Vagina (tissue), 2 donors: ENCODE measurements around the gene LRRN2. TPM values are rescaled to one million over a fixed set of nuclear protein-coding genes. Genes with fewer than 3 reads are reported as not detected.

Source experiments
- DNase-seq, 2 donors: peaks; one replicate each; pipeline ENCODE4 v3.0.0-alpha.2; 2017; ENCODE audit errors: extremely low spot score in 2 of 2
- H3K27ac ChIP-seq: fragments of 200-600 bp; sonication (generic); one replicate; pipeline ENCODE4 v1.5.1; 2019
- H3K27me3 ChIP-seq: fragments of 200-600 bp; sonication (generic); one replicate; pipeline ENCODE4 v1.5.1; 2019
- H3K36me3 ChIP-seq, 2 donors: fragments of 200-600 bp; sonication (generic); one replicate each; pipeline ENCODE4 v1.5.1; 2017 to 2019
- H3K4me1 ChIP-seq: fragments of 200-600 bp; sonication (generic); one replicate; pipeline ENCODE4 v1.5.1; 2019
- H3K4me3 ChIP-seq, 2 donors: fragments of 200-600 bp; sonication (generic); 1 replicate in 1 of 2; 2 replicates in 1 of 2; pipeline ENCODE4 v1.5.1; 2016 to 2019
- H3K9me3 ChIP-seq: fragments of 200-600 bp; sonication (generic); one replicate; pipeline ENCODE4 v1.5.1; 2019
- CTCF ChIP-seq, 3 experiments: fragments of 450-650 bp in 2 of 3; fragments of 200-600 bp in 1 of 3; sonication (generic) in 1 of 3; IDR thresholded peaks; one replicate each; pipeline ENCODE4 v1.5.1; 2017 to 2019; ENCODE audit warnings: antibody characterized with exemption in 3 of 3, mild to moderate bottlenecking in 2 of 3, moderate library complexity in 2 of 3
- POLR2A ChIP-seq, 2 donors: fragments of 450-650 bp; IDR thresholded peaks; one replicate each; pipeline ENCODE4 v1.6.1; 2017; ENCODE audit warnings: antibody characterized with exemption in 2 of 2, mild to moderate bottlenecking in 2 of 2, moderate library complexity in 2 of 2
- POLR2AphosphoS5 ChIP-seq, 2 donors: sonication (generic); formaldehyde crosslinking; IDR thresholded peaks; one replicate each; pipeline ENCODE4 v1.9.0; 2017; ENCODE audit warnings: antibody characterized with exemption in 2 of 2, mild to moderate bottlenecking in 2 of 2, low read depth in 1 of 2; ENCODE audit not compliant: insufficient read depth in 1 of 2
- intact Hi-C: fragments of 100-400 bp; cut with DNase I; formaldehyde crosslinking; loops from one replicate; pipeline ENCODE4 v1.15.1; 2023
- total RNA-seq: library from RNA; depleted of rRNA; stranded (reverse); fragments of >200 nt; gene quantifications from one replicate; pipeline ENCODE4 v1.2.3, GENCODE V29; 2016

The LRRN2 gene
- total RNA-seq, 1 donor from 2014 or later, result 3.4 TPM

GRCh38 chr1:204645251-204645650, 40.3 kb downstream of the LRRN2 start:
- Histone ChIP-seq H3K36me3 (no peaks in the 10 kb centered on the region), H3K4me1 (peaks cover 7% of the 10 kb centered on the region), H3K4me3 (no peak overlapping the region), H3K27ac (no peak overlapping the region), H3K9me3 (no peaks in the 10 kb centered on the region), H3K27me3 (no peaks in the 10 kb centered on the region)
- intact Hi-C loops, result no loop called here
- DNase-seq, result no peak
- TF ChIP-seq POLR2AphosphoS5 (IDR thresholded peaks at IDR 0.05; ENCODE audit: insufficient read depth in 1 of 2, low read depth in 1 of 2), result no peak
- no peak for TF ChIP-seq CTCF (IDR thresholded peaks at IDR 0.05)
- TF ChIP-seq POLR2A (IDR thresholded peaks at IDR 0.05), result no peak

GRCh38 chr1:204643503-204643902, 42.0 kb downstream of the LRRN2 start:
- intact Hi-C loops, result no loop called here
- TF ChIP-seq CTCF (IDR thresholded peaks at IDR 0.05), result no peak
- TF ChIP-seq POLR2A (IDR thresholded peaks at IDR 0.05), result no peak
- no peak for TF ChIP-seq POLR2AphosphoS5 (IDR thresholded peaks at IDR 0.05; ENCODE audit: insufficient read depth in 1 of 2, low read depth in 1 of 2)
- DNase-seq, result no peak
- no peaks in the 10 kb centered on the region for H3K9me3 ChIP-seq
- no peak overlapping the region for H3K4me3 ChIP-seq
- H3K27ac ChIP-seq, result no peak overlapping the region
- H3K36me3 ChIP-seq, result no peaks in the 10 kb centered on the region
- no peaks in the 10 kb centered on the region for H3K27me3 ChIP-seq
- peaks cover 13% of the 10 kb centered on the region for H3K4me1 ChIP-seq

GRCh38 chr1:204641936-204642335, 43.6 kb downstream of the LRRN2 start:
- Histone ChIP-seq H3K36me3 (no peaks in the 10 kb centered on the region), H3K27ac (no peak overlapping the region), H3K4me1 (peaks cover 13% of the 10 kb centered on the region), H3K27me3 (no peaks in the 10 kb centered on the region), H3K4me3 (no peak overlapping the region), H3K9me3 (no peaks in the 10 kb centered on the region)
- DNase-seq, result no peak
- intact Hi-C loops, result no loop called here
- TF ChIP-seq POLR2AphosphoS5 (IDR thresholded peaks at IDR 0.05; ENCODE audit: insufficient read depth in 1 of 2, low read depth in 1 of 2), result no peak
- no peak for TF ChIP-seq CTCF (IDR thresholded peaks at IDR 0.05)
- TF ChIP-seq POLR2A (IDR thresholded peaks at IDR 0.05), result no peak

- H3K4me1 ChIP-seq, result peaks cover 13% of the 10 kb centered on the region
- H3K9me3 ChIP-seq, result no peaks in the 10 kb centered on the region
- DNase-seq, result no peak
- no peak overlapping the region for H3K27ac ChIP-seq
- no peak overlapping the region for H3K4me3 ChIP-seq
- intact Hi-C loops, result no loop called here
- no peaks in the 10 kb centered on the region for H3K36me3 ChIP-seq
- no peak for TF ChIP-seq POLR2AphosphoS5 (IDR thresholded peaks at IDR 0.05; ENCODE audit: insufficient read depth in 1 of 2, low read depth in 1 of 2)
- no peaks in the 10 kb centered on the region for H3K27me3 ChIP-seq
These were observed 44.1 kb downstream of the LRRN2 start for GRCh38 chr1:204641455-204641854.

GRCh38 chr1:204640578-204640977, 45.0 kb downstream of the LRRN2 start:
- no peak overlapping the region for H3K4me3 ChIP-seq
- TF ChIP-seq POLR2A (IDR thresholded peaks at IDR 0.05) (no peak), CTCF (IDR thresholded peaks at IDR 0.05) (no peak), POLR2AphosphoS5 (IDR thresholded peaks at IDR 0.05; ENCODE audit: insufficient read depth in 1 of 2, low read depth in 1 of 2) (no peak)
- H3K27me3 ChIP-seq, result no peaks in the 10 kb centered on the region
- no peaks in the 10 kb centered on the region for H3K9me3 ChIP-seq
- no peaks in the 10 kb centered on the region for H3K36me3 ChIP-seq
- H3K4me1 ChIP-seq, result peaks cover 13% of the 10 kb centered on the region
- H3K27ac ChIP-seq, result no peak overlapping the region
- intact Hi-C loops, result no loop called here
- DNase-seq, result no peak
